DND-41 (cell line): ENCODE data around the gene APOO.

ENCODE experiments used
- EZH2 ChIP-seq: IDR thresholded peaks from 3 replicates; pipeline ENCODE4 v1.6.1; 2012; ENCODE audit warnings: borderline replicate concordance, low read depth, mild to moderate bottlenecking, moderate library complexity, low read length, inconsistent platforms; ENCODE audit not compliant: severe bottlenecking
- TF ChIP-seq, protein P1 (sequence below): IDR thresholded peaks from 2 replicates; pipeline ENCODE4 v1.5.1; 2012; ENCODE audit warnings: borderline replicate concordance, low read length, moderate library complexity, mild to moderate bottlenecking; ENCODE audit not compliant: poor library complexity, severe bottlenecking; ENCODE audit errors: extremely low read depth

DNA sequence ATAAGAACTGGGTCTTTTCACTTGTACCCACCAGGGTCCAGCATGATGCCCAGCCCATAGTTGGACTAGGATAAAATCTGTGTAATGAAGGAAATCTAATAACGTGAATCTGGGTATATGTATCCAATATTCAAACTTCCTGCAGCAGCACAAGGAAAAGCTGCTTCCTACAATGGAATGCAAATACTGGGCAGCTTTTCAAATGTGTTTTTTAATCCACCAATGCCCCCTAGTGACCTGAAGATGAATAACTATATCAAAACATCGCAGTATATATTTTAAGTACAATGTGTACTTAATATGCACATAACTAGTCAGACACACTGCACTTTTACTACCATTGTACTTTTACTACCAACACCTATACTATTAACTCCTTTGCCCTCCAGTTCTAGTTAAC lies 5.3 kb downstream of the APOO start:
- TF ChIP-seq, protein P1, sequence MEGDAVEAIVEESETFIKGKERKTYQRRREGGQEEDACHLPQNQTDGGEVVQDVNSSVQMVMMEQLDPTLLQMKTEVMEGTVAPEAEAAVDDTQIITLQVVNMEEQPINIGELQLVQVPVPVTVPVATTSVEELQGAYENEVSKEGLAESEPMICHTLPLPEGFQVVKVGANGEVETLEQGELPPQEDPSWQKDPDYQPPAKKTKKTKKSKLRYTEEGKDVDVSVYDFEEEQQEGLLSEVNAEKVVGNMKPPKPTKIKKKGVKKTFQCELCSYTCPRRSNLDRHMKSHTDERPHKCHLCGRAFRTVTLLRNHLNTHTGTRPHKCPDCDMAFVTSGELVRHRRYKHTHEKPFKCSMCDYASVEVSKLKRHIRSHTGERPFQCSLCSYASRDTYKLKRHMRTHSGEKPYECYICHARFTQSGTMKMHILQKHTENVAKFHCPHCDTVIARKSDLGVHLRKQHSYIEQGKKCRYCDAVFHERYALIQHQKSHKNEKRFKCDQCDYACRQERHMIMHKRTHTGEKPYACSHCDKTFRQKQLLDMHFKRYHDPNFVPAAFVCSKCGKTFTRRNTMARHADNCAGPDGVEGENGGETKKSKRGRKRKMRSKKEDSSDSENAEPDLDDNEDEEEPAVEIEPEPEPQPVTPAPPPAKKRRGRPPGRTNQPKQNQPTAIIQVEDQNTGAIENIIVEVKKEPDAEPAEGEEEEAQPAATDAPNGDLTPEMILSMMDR = peak; percentile 65
- no peak for TF ChIP-seq EZH2
